Daoy (cell line): ENCODE results near the gene MAP1LC3A. TPM values are rescaled to one million over a fixed set of nuclear protein-coding genes. Genes with fewer than 3 reads are reported as not detected.

Experiments
- DNase-seq: peaks from one replicate; pipeline ENCODE4 v3.0.0-alpha.2; 2015; ENCODE audit warnings: low read depth
- total RNA-seq: library from RNA; depleted of rRNA; stranded (reverse); fragments of >200 nt; shearing (Covaris generic); gene quantifications from 2 replicates; pipeline ENCODE4 v1.2.3, GENCODE V29; 2014

Gene MAP1LC3A
- total RNA-seq, 1 experiment from 2014 or later: 1.5 TPM

GRCh38 chr20:34529742-34530141 is 28.8 kb upstream of the MAP1LC3A start:
- DNase-seq: no peak

GRCh38 chr20:34530342-34530741 is 28.2 kb upstream of the MAP1LC3A start:
- no peak for DNase-seq

GRCh38 chr20:34531608-34532265 is 26.8 kb upstream of the MAP1LC3A start:
- no peak for DNase-seq

GRCh38 chr20:34532320-34532719 is 26.2 kb upstream of the MAP1LC3A start:
- DNase-seq: no peak

DNA sequence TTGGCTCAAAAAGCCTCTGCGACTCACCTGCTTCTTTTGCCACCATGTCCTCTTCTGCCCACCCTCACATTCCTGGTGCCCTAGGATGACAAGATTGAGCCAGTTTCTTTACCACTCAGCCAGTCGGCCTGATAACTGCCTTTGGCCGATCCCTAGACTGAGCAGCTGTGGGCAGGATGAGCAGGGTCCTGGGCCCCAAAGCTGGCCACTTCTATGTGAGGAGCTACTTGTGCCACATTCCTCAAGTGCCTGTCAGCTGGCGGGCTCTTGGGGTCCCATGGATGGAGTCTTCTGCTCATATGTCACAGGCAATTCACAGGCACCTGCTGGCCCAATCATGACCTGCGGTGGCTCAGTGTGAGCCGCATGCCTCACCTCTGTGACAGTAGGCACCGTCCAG is 25.8 kb upstream of the MAP1LC3A start:
- no peak for DNase-seq

- no peak for DNase-seq
Measured at GRCh38 chr20:34534391-34535165, 23.9 kb upstream of the MAP1LC3A start.

DNA sequence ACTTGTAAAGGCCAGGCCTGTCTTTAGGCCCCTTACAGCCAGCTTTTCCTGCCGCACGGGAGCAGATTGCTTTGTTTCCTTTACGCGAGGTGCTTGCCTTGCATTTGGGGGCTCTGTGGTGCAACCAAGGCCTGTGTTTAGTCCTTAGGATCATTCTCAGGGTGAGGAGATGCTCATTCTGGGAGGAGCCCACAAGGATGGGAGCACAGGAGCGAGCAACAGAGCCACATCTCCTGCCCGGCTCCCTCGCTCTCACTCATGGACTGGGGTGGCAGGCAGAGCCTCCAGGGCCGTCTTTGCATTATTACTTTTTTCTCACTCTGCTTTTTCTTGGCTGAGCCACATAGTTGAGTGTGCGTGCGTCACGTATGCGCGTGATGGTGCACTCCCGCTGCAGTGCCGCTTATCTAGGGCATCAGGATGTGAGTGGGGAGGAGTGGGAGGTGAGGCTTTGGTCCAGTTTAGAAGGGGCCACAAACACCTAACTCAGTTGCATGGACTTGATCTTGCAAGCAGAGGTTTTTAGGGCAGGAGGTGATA is 23.1 kb upstream of the MAP1LC3A start:
- no peak for DNase-seq

DNA sequence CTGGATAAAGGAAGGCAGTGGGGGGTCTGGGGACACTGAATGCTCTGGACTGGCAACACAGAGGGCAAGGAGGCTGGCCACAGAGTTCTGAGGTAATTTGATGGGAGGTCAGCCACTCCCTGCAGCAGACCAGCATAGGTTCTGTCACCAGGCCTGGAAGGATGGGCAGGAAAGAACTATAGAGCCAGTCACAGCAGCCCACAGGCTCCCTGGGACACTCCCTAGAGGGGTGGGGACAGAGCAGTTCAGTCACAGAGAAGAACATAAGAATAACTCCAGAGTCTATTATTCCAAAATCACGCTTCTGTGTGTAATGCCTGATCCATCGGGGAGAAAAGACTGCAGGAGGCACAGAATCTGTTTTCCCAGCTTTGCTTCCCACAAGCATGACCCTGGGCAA is 22.7 kb upstream of the MAP1LC3A start:
- no peak for DNase-seq

DNA sequence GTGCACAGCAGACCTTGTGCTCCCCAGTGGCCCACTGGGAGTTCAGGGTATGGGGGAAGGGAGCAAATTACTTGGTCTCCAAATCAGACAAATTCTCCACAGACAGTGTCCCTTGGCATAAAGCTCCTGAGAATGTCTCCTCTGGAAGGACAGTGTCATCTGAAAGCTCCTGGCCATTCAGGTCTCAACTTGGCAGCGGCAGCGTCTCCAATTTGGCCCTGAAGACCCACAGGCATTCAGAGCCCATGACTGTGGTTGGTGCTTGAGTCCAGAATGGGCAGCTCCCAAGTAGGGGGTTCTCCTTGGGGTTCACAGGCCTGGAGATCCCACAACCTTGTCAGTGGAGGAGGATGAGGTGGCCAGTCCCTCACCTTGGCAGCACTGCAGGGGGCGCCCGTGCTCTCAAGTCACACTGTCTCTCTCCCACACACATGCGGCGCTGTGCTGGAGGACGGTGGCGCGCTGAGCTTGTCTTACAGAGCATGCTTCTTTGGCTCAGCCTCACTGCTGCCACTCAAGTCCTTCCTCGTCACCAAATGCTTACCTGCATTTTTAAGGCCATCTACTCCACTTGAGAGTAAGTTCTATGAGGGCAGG is 21.6 kb upstream of the MAP1LC3A start:
- DNase-seq: peak; percentile 33

- DNase-seq: no peak
Measured at GRCh38 chr20:34537651-34538050, 20.9 kb upstream of the MAP1LC3A start.

- DNase-seq: peak; percentile 29
Measured at GRCh38 chr20:34538671-34539123, 19.8 kb upstream of the MAP1LC3A start.

- DNase-seq: no peak
Measured at GRCh38 chr20:34539756-34540155, 18.8 kb upstream of the MAP1LC3A start.

- no peak for DNase-seq
Measured at GRCh38 chr20:34540596-34541263, 17.8 kb upstream of the MAP1LC3A start.

GRCh38 chr20:34541264-34541901 is 17.1 kb upstream of the MAP1LC3A start:
- no peak for DNase-seq

DNA sequence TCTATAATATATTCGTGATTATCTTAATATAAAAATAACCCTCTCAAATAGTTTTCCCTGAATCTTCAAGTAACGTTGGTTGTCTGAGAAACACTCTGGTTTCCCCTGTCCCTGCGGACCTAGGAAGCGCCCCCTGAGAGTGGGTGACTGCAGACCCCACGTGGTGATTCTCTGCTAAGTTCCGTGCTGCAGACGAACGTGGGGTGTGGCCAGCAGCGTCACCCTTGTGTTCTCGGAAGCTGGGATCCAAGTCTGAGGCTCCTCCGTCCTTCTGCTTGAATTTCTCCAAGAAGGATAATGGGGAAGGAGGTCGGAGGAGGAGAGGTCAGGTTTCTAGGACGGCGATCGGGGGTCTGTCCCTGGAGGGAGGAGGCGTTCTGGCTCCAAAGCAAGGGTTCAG is 16.6 kb upstream of the MAP1LC3A start:
- no peak for DNase-seq

DNA sequence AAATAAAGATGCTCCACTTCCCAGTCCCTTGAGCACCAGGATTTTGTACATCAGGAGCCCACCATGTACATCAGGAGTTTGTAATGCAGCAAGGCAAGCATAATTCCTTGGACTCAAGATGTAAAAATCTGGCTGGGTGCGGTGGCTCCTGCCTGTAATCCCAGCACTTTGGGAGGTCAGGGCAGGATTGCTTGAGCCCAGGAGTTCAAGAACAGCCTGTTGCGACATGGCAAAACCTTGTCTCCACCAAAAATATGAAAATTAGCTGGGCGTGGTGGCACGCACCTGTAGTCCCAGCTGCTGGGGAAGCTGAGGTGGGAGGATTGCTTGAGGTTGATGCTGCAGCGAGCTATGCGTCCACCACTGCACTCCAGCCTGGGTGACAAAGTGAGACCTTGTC is 16.1 kb upstream of the MAP1LC3A start:
- no peak for DNase-seq

DNA sequence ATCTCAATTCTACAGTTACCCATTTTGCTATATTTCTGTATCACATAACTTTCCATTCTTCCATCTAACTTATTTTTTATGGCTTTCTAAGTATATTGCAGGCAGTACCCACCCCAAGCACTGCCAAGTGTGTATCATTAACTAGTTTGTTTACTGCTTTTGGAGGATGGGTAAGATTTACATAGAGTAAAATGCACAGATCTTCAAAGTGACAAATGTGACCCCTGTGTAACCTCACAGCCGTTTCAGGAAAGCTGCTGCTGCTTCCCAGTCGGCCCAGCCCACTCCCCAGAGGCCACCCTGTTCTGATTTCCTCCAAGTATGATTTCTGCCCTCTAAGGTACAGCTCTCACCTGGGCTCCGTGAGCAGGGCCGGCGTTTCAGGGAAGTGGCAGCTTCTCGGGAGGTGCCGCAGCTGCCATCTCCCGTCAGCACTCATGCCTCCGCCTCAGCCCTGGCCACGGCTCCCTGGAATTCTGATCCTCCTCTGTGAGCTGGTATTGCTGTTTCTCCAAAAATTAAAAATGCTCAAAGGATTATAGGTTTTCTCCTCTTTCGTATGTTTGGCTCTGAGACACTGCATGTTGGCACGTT is 15.0 kb upstream of the MAP1LC3A start:
- no peak for DNase-seq

DNA sequence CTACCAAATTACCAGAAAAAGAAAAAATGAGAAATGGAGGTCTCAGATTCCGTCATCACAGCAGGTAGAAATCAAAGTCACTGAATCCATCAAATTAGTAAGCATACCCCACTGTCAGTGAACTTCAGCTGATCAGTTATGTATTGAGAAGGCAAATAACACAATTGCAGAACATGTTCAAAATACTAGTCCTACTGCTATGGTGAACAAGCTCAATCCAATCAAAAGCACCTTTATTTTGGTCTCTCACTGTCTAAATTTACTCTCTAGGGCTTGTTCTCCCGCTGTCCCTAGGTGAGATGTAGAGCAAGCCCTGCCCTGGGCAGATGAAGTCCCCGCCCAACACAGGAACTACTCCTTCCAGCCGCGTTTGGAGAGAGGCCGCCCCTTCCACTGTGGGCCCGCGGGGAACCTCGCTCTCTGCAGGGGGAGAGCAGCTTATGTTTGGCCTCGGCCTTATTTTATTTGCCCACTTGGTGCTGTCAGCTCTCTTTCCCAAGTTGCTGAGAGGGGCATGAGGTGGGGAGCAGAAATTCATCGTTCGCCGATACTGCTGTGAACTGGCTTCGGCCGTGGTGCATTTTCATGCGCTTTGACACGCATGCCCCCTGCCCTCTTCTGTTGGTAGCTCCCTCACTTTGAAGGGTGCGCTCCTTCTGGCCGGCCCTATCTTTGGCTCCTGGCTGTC is 14.3 kb upstream of the MAP1LC3A start:
- no peak for DNase-seq

DNA sequence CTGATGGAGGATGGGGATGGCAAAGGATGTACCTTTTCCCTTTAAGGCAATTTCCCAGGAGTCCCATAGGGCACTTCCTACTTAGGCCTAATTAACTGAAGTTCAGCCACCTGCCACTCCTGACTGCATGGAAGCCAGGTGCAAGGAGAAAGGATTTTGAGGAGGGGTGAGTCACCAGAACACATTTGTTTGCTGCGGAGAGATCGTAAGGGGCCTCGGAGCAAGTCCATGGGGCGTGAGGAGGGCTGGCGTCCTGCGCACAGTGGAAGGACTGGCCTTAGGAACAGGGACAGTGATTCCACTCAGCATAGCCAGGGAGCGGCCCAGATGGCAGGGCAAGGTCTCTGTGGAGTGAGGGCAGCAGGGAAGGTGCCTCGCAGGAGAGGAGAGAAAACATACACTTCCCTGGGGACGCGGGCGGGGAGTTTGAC is 11.8 kb upstream of the MAP1LC3A start:
- no peak for DNase-seq

DNA sequence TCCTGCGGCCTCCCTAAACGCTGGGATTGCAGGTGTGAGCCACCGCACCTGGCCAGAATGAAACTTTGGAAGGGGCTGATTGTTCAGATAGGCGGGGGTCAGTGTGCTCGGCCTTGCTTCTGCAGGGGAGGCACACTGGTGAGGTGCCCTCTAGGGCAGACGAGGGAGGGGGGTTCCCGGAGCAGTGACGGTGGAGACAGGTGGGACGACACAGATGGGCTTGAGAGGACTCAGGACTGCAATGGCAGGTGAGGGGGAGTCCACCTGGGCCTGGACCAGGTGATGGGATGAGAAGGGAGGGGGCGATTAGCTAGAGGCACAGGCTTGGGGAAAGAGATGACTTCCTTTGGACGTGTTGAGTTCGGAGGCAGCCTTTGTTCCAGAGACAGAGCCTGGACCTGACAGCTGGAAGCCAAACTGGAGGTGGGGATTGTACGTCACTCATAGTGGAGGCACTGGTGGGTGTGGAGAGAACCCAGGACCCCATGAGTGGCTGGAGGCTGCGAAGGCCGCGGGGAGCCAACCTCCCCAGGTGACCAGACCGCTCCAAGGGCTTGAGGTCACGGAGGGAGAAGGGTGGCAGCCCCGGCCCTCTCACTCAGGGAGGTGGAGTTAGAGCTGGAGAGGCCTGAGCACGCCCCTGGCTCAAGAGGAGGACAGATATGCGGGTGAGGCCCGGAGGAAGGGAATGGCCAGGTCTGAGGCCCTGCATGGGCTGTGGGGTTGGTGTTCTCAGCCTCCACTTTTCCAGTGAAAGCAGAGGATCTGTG is 10.5 kb upstream of the MAP1LC3A start:
- no peak for DNase-seq
